H1 (cell line): ENCODE measurements around the gene ERLEC1.

Experiments
- ATF2 ChIP-seq: IDR thresholded peaks from 2 replicates; pipeline ENCODE4 v1.6.1; 2012; ENCODE audit warnings: low read length, inconsistent platforms
- CHD1 ChIP-seq: IDR thresholded peaks from 2 replicates; pipeline ENCODE4 v1.6.1; 2012; ENCODE audit warnings: low read depth, low read length, improper control_type of control experiment
- CREB1 ChIP-seq: IDR thresholded peaks from 2 replicates; pipeline ENCODE4 v1.6.1; 2012; ENCODE audit warnings: inconsistent platforms
- EZH2 ChIP-seq: fragments of 200-600 bp; sonication (generic); IDR thresholded peaks from 2 replicates; pipeline ENCODE4 v1.7.1; 2012; ENCODE audit warnings: low read depth, mild to moderate bottlenecking, moderate library complexity, low read length, inconsistent platforms; ENCODE audit not compliant: severe bottlenecking
- POLR2A ChIP-seq, 2 experiments: IDR thresholded peaks; 1 replicate in 1 of 2; 2 replicates in 1 of 2; pipeline ENCODE4 v1.6.1; 2011; ENCODE audit warnings: low read depth in 2 of 2, low read length in 2 of 2, mild to moderate bottlenecking in 2 of 2; ENCODE audit errors: control extremely low read depth in 1 of 2
- POLR2AphosphoS5 ChIP-seq: IDR thresholded peaks from 2 replicates; pipeline ENCODE4 v1.6.1; 2011; ENCODE audit warnings: low read depth, low read length
- RAD21 ChIP-seq, 2 experiments: IDR thresholded peaks in 1 of 2; conservative IDR thresholded peaks in 1 of 2; 2 replicates each; pipeline ENCODE4 v1.6.1; 2011; ENCODE audit warnings: low read depth in 2 of 2, low read length in 2 of 2, improper control_type of control experiment in 1 of 2, inconsistent platforms in 1 of 2, mild to moderate bottlenecking in 1 of 2, moderate library complexity in 1 of 2
- SUZ12 ChIP-seq: fragments of 200-600 bp; sonication (generic); IDR thresholded peaks from 2 replicates; pipeline ENCODE4 v1.6.1; 2012; ENCODE audit warnings: mild to moderate bottlenecking, inconsistent platforms, low read length, moderate library complexity, mixed read lengths
- TAF1 ChIP-seq: IDR thresholded peaks from 2 replicates; pipeline ENCODE4 v1.6.1; 2011; ENCODE audit warnings: mild to moderate bottlenecking, low read depth, low read length
- YY1 ChIP-seq: IDR thresholded peaks from 2 replicates; pipeline ENCODE4 v1.6.1; 2011; ENCODE audit warnings: low read depth, mild to moderate bottlenecking, low read length
- ZNF274 ChIP-seq: IDR thresholded peaks from 2 replicates; pipeline ENCODE4 v1.7.0; 2012; ENCODE audit warnings: low read length, borderline replicate concordance; ENCODE audit errors: extremely low read depth
- TF ChIP-seq, protein P1 (sequence below), 3 experiments: IDR thresholded peaks; 1 replicate in 2 of 3; 2 replicates in 1 of 3; pipeline versions ENCODE4 v1.5.1 to v1.6.1; 2011; ENCODE audit warnings: low read length in 3 of 3, mild to moderate bottlenecking in 3 of 3, inconsistent platforms in 2 of 3, low read depth in 1 of 3, moderate library complexity in 1 of 3; ENCODE audit not compliant: insufficient read depth in 1 of 3; ENCODE audit errors: control extremely low read depth in 1 of 3
- TF ChIP-seq, protein P2 (sequence below): IDR thresholded peaks from 2 replicates; pipeline ENCODE4 v1.6.1; 2012; ENCODE audit warnings: inconsistent platforms

- TF ChIP-seq, protein P1, sequence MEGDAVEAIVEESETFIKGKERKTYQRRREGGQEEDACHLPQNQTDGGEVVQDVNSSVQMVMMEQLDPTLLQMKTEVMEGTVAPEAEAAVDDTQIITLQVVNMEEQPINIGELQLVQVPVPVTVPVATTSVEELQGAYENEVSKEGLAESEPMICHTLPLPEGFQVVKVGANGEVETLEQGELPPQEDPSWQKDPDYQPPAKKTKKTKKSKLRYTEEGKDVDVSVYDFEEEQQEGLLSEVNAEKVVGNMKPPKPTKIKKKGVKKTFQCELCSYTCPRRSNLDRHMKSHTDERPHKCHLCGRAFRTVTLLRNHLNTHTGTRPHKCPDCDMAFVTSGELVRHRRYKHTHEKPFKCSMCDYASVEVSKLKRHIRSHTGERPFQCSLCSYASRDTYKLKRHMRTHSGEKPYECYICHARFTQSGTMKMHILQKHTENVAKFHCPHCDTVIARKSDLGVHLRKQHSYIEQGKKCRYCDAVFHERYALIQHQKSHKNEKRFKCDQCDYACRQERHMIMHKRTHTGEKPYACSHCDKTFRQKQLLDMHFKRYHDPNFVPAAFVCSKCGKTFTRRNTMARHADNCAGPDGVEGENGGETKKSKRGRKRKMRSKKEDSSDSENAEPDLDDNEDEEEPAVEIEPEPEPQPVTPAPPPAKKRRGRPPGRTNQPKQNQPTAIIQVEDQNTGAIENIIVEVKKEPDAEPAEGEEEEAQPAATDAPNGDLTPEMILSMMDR (IDR thresholded peaks at IDR 0.05; ENCODE audit: control extremely low read depth in 1 of 3, insufficient read depth in 1 of 3, low read depth in 1 of 3, low read length in 3 of 3), result no peak
- TF ChIP-seq, protein P2, sequence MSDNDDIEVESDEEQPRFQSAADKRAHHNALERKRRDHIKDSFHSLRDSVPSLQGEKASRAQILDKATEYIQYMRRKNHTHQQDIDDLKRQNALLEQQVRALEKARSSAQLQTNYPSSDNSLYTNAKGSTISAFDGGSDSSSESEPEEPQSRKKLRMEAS, result no peak
- TF ChIP-seq ZNF274 (no peak), ATF2 (no peak), YY1 (no peak), CREB1 (no peak), CHD1 (no peak), POLR2A (IDR thresholded peaks at IDR 0.05; ENCODE audit: control extremely low read depth in 1 of 2, low read depth in 2 of 2, low read length in 2 of 2) (no peak), RAD21 (IDR thresholded peaks at IDR 0.05 in 1 of 2, conservative IDR thresholded peaks at IDR 0.05 in 1 of 2; ENCODE audit: low read depth in 2 of 2, low read length in 2 of 2) (no peak), TAF1 (no peak), POLR2AphosphoS5 (no peak), EZH2 (no peak), SUZ12 (no peak)
Observed at GRCh38 chr2:53753041-53753440, 33.8 kb upstream of the ERLEC1 start.
